ENCODE results near the gene PSTK. TPM values are rescaled to one million over a fixed set of nuclear protein-coding genes. Genes with fewer than 3 reads are reported as not detected.
A peak's percentile ranks its signal among the peaks of the same experiment; 100 is the strongest.

PSTK gene
- total and polyA plus RNA-seq, 2 of the 13 experiments (the other 11 are each of a cell fraction or from before 2014, with no cell fraction given) = 8.2 to 9.3 TPM

- peaks cover 4% of the 10 kb centered on the region for H3K79me2 ChIP-seq (ENCODE audit: insufficient read depth, low read length)
- no peaks in the 10 kb centered on the region; a peak in 1 of 5 replicates for H3K27me3 ChIP-seq (ENCODE audit: control insufficient read depth in 1 of 2, insufficient read depth in 2 of 2, low read length in 2 of 2)
- intact Hi-C loops (cut with micrococcal nuclease; ENCODE audit: unreplicated experiment) (no loop called here), in situ Hi-C loops (cut with HindIII; ENCODE audit: extremely low pct_ligation_motif_present, low pct_unique_long_range_greater_than_20kb) (no loop called here)
- H3K9ac ChIP-seq (ENCODE audit: insufficient read depth, low read depth, low read length) = no peak overlapping the region
- no peak for ATAC-seq
- no TSS peak for BruUV-seq (replicated peaks)
- WGBS (ENCODE audit: low lambda C conversion rate) = 57% methylated on average over 5 of the region's 5 CpGs
- H3K36me3 ChIP-seq (replicated peaks in 1 of 2; ENCODE audit: control insufficient read depth in 1 of 2, insufficient read depth in 2 of 2, low read length in 2 of 2) = no peaks in the 10 kb centered on the region
- H3K4me2 ChIP-seq (ENCODE audit: low read depth, low read length) = no peak overlapping the region
- H3K27ac ChIP-seq (ENCODE audit: extremely low read length, insufficient read depth, low read length) = peak overlapping the region; percentile 12
- peaks cover 43% of the 10 kb centered on the region for H3K4me1 ChIP-seq (ENCODE audit: insufficient read depth, low read length)
- POLR2A ChIA-PET = interaction anchor here (1.3 kb wide), 1 partner anchor 22 kb away, joined by 5 read pairs; the partner anchor contains the start of gene PSTK
- CTCF ChIA-PET (ENCODE audit: low intra/inter-chr PET ratio, low total read pairs) = no interaction called here
- H3K9me3 ChIP-seq (ENCODE audit: low read length) = no peaks in the 10 kb centered on the region
- no peaks in the 10 kb centered on the region for H4K20me1 ChIP-seq (ENCODE audit: insufficient read depth, low read length)
- peak; percentile 44 for FAIRE-seq
- DNase-seq (ENCODE audit: low spot score) = peak; percentile 63
- no peak overlapping the region for H3K4me3 ChIP-seq (replicated peaks in 1 of 3; ENCODE audit: insufficient read depth in 1 of 3, low read depth in 2 of 3, low read length in 3 of 3)
- no peak overlapping the region for H2AFZ ChIP-seq (ENCODE audit: low read length)
- no peak for TF ChIP-seq SP2 (CRISPR knock-in tag; IDR thresholded peaks at IDR 0.05)
- peak; percentile 60 for TF ChIP-seq CEBPB (IDR thresholded peaks at IDR 0.05; ENCODE audit: borderline replicate concordance, low read depth, low read length)
- TF ChIP-seq NFIC (IDR thresholded peaks at IDR 0.05; ENCODE audit: low read length) = 0 out of 2 replicates have a peak, but pooled peaks have one; percentile 25
- TF ChIP-seq ZNF451 (CRISPR knock-in tag; IDR thresholded peaks at IDR 0.05) = no peak
- peak; percentile 94 for TF ChIP-seq ZNF652 (CRISPR knock-in tag; IDR thresholded peaks at IDR 0.05; ENCODE audit: borderline replicate concordance, low read depth)
- TF ChIP-seq, protein P1, sequence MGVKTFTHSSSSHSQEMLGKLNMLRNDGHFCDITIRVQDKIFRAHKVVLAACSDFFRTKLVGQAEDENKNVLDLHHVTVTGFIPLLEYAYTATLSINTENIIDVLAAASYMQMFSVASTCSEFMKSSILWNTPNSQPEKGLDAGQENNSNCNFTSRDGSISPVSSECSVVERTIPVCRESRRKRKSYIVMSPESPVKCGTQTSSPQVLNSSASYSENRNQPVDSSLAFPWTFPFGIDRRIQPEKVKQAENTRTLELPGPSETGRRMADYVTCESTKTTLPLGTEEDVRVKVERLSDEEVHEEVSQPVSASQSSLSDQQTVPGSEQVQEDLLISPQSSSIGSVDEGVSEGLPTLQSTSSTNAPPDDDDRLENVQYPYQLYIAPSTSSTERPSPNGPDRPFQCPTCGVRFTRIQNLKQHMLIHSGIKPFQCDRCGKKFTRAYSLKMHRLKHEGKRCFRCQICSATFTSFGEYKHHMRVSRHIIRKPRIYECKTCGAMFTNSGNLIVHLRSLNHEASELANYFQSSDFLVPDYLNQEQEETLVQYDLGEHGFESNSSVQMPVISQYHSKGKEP (CRISPR knock-in tag; IDR thresholded peaks at IDR 0.05) = no peak
- peak; percentile 95; the same call in 1 of the 2 replicates for TF ChIP-seq TP53 (CRISPR knock-in tag; conservative IDR thresholded peaks at IDR 0.05)
- TF ChIP-seq ZBTB39 (CRISPR knock-in tag; IDR thresholded peaks at IDR 0.05) = no peak
- TF ChIP-seq ZNF572 (CRISPR knock-in tag; IDR thresholded peaks at IDR 0.05) = no peak
- no peak for TF ChIP-seq RAD51 (IDR thresholded peaks at IDR 0.05; ENCODE audit: borderline replicate concordance)
- no peak for TF ChIP-seq NR2F6 (IDR thresholded peaks at IDR 0.05)
- TF ChIP-seq NR2F6 (CRISPR knock-in tag; IDR thresholded peaks at IDR 0.05) = 0 out of 2 replicates have a peak, but pooled peaks have one; percentile 9
- no peak for TF ChIP-seq THAP9 (CRISPR knock-in tag; IDR thresholded peaks at IDR 0.05; ENCODE audit: borderline replicate concordance)
- peak; percentile 31; the same call in 1 of the 2 replicates for TF ChIP-seq SAP130 (CRISPR knock-in tag; IDR thresholded peaks at IDR 0.05; ENCODE audit: low read depth)
- TF ChIP-seq ZNF496 (CRISPR knock-in tag; IDR thresholded peaks at IDR 0.05; ENCODE audit: insufficient replicate concordance) = no peak
- TF ChIP-seq TEF (CRISPR knock-in tag; IDR thresholded peaks at IDR 0.05) = peak; percentile 50; the same call in 1 of the 2 replicates
- peak; percentile 49 for TF ChIP-seq CEBPG (CRISPR knock-in tag; IDR thresholded peaks at IDR 0.05)
Observed at GRCh38 chr10:122957474-122957873, 22.7 kb upstream of the PSTK start.
